Epidermal melanocyte (primary cell): ENCODE data around the gene WBP1.
"Not testable (repeated sequence)": the region's sequence is repeated elsewhere in the genome, so short reads cannot be mapped to it uniquely, and the experiment has no call there.

Experiments
- DNase-seq: peaks from one replicate; pipeline ENCODE4 v3.0.0; 2011; ENCODE audit warnings: low spot score; ENCODE audit not compliant: insufficient read length

Gene WBP1

DNA sequence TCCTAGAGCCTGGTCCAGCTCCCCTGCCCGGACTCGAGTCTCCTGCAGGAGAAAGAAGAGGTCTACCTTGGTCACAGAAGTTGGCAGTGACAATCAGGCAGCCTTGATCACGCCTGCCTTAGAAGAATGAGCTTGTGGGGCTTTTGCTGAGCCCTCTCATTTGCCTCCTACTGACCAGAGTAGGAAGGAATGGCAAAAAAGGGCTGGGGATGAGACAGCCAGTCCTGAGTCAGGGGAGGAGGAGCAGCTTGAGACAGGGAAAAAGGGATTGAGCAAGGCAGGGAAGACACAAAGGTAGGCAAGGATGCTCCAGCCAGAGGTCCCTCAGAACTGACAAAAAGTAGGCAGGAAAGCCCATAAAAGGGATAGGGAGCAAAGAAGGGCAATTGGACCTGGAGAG lies 30.7 kb upstream of the WBP1 start:
- DNase-seq, result no peak

- DNase-seq, result no peak
Measured at GRCh38 chr2:74428675-74429074, 29.6 kb upstream of the WBP1 start.

DNA sequence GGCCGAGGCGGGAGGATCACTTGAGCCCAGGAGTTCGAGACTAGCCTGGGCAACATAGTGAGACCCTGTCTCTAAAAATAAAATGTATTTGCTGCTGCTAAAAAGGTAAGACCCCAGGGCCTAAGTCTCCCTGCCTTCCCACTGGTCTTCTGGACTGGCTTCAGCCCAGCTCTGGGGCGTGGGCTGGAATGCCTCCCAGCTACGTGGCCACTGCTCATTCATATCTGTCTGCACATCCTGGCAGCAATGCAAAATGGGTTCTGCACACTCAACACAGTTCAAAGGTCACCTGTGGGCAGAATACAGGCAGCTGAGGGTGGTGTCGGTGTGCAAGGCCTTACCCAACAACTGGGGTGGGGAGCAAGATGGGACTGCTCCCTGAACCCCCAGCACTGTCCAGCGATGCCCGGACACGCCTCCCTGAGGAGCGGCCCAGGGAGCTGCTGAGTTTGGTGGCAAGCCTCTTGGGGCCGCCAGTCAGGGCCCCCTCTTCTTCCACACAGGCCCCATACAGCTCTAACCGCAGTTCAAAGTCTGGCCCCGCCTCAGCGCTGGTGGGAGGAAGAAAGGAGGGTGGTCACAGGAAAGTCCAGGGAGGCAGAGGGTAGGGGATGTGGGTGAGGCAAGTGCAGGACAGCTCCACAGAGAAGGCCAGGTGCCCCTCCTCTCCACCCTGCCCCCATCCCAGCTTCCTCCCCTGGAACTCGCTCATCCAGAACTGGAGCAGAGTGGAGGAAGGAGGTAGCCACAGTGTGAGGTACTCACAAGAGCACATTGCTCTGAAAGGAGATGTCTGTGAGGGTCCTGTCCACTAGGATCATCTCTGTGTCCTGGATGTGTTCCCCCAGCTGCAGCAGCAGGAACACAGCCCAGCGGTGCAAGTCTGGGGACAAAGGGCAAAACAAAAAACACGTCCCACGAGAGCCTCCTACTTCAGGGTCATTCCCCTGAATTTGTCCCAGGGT lies 28.5 kb upstream of the WBP1 start:
- no peak for DNase-seq

- DNase-seq, result no peak
Measured at GRCh38 chr2:74430502-74430901, 27.7 kb upstream of the WBP1 start.

GRCh38 chr2:74436111-74436805 lies 22.0 kb upstream of the WBP1 start:
- no peak for DNase-seq

- peak; percentile 16 for DNase-seq
Measured at GRCh38 chr2:74436848-74437695, 21.2 kb upstream of the WBP1 start.

- no peak for DNase-seq
Measured at GRCh38 chr2:74438248-74438647, 20.0 kb upstream of the WBP1 start.

DNA sequence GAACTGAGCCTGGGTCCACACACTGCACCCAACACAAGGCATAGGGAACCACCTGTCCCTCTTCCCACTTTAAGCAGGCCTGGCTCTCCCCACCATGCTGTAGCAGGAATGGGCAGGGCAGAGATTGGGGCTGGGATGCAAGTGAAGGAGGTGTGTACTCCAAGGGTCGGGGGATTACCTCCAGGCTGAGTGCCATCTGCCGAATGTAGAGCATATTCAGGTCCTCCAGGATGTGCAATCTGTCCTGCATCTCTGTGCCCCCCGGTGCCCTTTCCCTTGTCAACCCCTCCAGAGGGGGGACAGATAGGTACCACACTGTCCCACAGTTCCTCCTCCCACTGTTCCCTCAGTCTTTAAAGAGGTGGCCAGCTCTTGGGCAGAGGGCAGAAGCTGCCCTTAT lies 18.9 kb upstream of the WBP1 start:
- no peak for DNase-seq

GRCh38 chr2:74439803-74440377 lies 18.3 kb upstream of the WBP1 start:
- DNase-seq, result peak; percentile 90

DNA sequence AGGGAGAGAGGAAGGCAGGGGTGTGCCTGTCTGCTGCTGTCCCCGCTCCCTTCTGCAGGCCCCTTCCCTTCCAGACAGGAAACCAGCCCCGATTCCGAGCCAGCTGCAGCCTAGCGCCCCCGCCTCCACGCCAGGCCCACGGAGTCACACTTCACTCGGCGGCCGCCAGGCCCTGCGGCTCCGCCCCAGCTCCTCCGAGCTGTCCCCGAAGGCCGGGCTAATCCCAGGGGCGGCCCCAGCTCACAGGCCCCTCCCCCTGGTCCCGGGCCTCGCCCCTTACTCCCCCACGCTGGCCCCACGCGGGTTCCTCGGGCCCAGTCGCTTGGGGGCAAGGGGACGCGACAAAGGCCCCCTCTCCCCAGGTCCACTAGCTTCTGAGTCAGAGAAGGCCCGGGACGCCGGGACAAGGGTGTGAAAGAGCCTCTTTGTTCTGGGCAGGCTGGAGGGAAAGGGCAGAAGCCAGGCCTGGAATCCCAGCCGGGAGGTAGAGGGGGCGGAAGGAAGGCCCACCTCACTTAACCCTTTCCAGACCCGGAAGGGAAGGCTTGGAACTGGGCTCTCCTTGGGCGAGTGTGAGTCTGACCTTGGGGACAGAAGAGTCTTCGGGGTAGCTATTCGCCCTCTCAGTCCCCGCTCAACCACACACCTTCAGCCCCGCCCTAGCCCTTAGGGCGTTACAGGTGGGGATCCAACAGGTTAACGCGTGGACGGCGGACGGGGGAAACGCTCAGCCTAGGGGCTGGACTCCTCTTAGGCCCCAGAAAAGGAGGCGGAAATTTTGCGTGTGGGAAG lies 17.7 kb upstream of the WBP1 start:
- peak; percentile 99 for DNase-seq

DNA sequence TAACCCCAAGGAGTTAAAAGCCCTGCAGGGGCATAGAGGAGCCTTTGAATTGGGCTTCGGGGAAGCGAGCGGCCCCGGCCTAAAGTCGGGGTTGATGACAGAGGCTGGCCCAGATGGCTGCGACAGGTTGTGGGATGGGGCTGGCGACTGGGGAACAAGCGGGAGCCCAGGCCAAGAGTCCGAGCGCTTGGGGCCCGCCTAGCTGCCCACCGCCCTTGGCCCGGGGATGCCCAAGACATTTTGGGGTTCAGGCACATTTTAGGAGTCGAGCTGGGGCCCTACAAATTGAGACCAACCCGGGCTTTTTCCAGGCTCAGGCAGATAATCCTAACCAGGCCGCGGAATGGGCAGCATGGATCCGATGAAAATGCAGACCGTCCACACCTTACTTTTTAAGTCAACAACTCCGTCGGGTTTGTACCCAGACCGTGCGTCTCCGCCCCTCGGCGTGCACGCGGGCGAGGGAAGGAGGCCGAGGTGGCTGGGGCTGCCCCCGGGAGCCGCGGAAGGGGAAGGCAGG lies 17.0 kb upstream of the WBP1 start:
- DNase-seq, result no peak

GRCh38 chr2:74441690-74442482 lies 16.4 kb upstream of the WBP1 start, which contains the start of gene RTKN:
Gene RTKN (minus strand): TSS chr2:74441937. CDS start chr2:74441816, 121 bp downstream.
- DNase-seq, result no peak

- not testable (repeated sequence) for DNase-seq
Measured at GRCh38 chr2:74442483-74443297, 15.5 kb upstream of the WBP1 start.

- DNase-seq, result no peak
Measured at GRCh38 chr2:74444498-74445318, 13.5 kb upstream of the WBP1 start.

- DNase-seq, result no peak
Measured at GRCh38 chr2:74447230-74447999, 10.8 kb upstream of the WBP1 start.

DNA sequence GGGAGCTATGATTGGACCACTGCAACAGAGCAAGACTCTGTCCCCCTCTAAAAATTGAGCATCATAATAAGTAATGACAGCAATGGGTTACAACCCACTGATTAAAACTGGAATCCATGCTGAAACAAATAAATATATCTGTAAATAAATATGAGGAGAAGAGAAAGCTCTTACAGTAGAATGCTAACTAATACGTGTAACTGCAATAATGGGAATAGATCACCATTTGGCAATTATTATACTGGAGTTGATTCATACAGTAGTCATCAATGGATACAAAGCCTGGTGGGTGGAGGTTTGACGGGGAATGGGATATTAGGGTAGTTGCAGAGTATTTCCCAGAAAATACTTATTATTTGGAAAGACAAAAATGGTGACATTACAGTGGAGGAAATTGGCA lies 9.5 kb upstream of the WBP1 start:
- DNase-seq, result no peak
